ENCODE data around the gene CPN1. TPM values are rescaled to one million over a fixed set of nuclear protein-coding genes. Genes with fewer than 3 reads are reported as not detected.

Gene CPN1
- total RNA-seq, 1 donor from 2014 or later = not detected

DNA sequence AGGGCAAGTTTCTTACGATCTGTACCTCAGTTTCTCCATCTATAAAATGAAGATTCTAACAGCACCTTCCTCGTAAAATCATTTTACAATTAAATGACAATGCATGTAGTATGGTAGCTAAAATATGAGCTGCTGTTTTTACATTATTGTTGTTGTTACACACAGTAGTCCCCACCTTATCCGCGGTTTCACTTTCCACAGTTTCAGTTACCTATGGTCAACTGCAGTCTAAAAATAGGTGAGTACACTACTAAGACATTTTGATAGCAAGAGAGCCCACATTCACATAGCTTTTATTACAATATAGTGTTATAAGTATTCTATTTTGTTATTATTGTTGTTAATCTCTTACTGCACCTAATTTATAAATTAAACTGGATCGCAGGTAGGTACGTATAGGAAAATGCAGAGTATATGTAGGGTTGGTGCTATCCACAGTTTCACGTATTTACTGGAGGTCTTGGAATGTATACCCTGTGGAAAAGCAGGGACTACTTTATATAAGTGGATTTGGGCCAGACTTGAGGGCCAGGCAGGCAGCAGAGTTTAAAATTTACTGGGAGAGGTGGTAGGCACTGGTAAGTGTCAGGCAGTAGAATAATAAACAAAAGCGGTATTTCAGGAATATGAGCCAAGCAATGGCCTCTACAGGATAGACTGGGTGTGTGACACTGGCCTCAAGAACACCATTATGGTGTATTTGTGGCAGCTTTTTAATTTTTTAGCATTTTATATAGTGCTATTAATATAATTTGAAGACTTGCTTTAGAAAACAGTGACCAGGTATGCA, 82.2 kb downstream of the CPN1 start:
- DNase-seq (ENCODE audit: extremely low read depth, low read depth, low spot score) = no peak

DNA sequence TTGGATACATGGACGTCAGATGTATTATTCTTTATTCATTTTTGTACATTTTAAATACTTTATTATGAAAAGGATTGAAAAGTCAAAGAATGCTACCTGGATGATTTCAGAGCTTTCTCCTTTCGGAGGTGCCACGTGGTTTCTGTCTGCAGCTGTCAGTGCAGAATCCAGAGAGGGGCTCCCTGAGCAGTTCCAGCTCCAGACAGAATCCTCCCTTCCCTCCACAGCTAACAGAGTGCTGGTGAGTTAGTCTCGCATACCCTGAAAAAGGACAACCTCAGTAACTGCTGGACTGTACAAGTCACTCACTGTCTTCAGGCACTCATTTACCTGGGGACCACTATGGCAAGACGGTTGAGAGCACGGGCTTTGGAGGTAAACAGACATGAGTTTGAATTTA, 82.8 kb downstream of the CPN1 start:
- no peak for DNase-seq (ENCODE audit: extremely low read depth, low read depth, low spot score)

- no peak for DNase-seq (ENCODE audit: extremely low read depth, low read depth, low spot score)
Measured at GRCh38 chr10:99996671-99997648, 84.7 kb downstream of the CPN1 start.

GRCh38 chr10:99995713-99996112, 86.0 kb downstream of the CPN1 start:
- DNase-seq (ENCODE audit: extremely low read depth, low read depth, low spot score) = no peak

DNA sequence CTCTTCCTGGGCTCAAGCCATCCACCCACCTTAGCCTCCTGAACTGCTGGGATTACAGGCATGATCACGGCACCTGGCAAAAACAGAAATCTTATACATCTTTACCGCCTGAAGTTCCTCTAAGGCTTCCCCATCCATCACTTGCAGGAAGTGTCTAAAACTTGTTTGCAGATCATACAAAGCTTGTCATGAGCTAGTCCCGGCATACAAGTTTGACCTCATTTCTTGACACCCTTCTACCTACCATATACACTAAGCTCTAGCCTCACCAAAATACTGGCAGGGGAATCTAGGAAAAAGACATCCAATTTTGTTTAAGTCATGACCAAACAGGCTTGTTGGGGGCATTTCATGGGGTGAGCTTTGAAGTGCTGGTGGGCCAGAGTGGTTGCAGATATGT, 86.4 kb downstream of the CPN1 start:
- DNase-seq (ENCODE audit: extremely low read depth, low read depth, low spot score) = no peak

GRCh38 chr10:99994801-99995200, 86.9 kb downstream of the CPN1 start:
- DNase-seq (ENCODE audit: extremely low read depth, low read depth, low spot score) = no peak

GRCh38 chr10:99993701-99994689, 87.7 kb downstream of the CPN1 start:
- no peak for DNase-seq (ENCODE audit: extremely low read depth, low read depth, low spot score)

Other genes with a start within 250 kb of the CPN1 start
- gene DNMBP, start 71.9 kb downstream of the CPN1 start, total RNA-seq = 48.3 and 63.2 TPM in 2 replicates
- 23.6 and 35.7 TPM in 2 replicates for gene ERLIN1, start 104.2 kb upstream of the CPN1 start, total RNA-seq
- 8.8 and 12.9 TPM in 2 replicates for gene CHUK, start 147.7 kb upstream of the CPN1 start, total RNA-seq
- gene CWF19L1, start 185.8 kb upstream of the CPN1 start, total RNA-seq = 14.2 and 28.3 TPM in 2 replicates
- gene BLOC1S2, start 204.8 kb upstream of the CPN1 start, total RNA-seq = 33.7 and 54.5 TPM in 2 replicates
- gene PKD2L1, start 248.4 kb upstream of the CPN1 start, total RNA-seq = not detected in 2 replicates